Thyroid gland (tissue), 4 donors: ENCODE measurements around the gene DCAF5. TPM values are rescaled to one million over a fixed set of nuclear protein-coding genes. Genes with fewer than 3 reads are reported as not detected.

Experiments
- DNase-seq, 2 donors: peaks; one replicate each; pipeline ENCODE4 v3.0.0-alpha.2; 2019
- H3K27ac ChIP-seq, 3 donors: fragments of 200-600 bp; sonication (generic); 1 replicate in 2 of 3; 2 replicates in 1 of 3; pipeline ENCODE4 v1.5.1; 2016 to 2019; ENCODE audit warnings: mild to moderate bottlenecking in 1 of 3, moderate library complexity in 1 of 3
- H3K27me3 ChIP-seq: fragments of 200-600 bp; sonication (generic); one replicate; pipeline ENCODE4 v1.5.1; 2019
- H3K36me3 ChIP-seq, 2 donors: fragments of 200-600 bp; sonication (generic); one replicate each; pipeline ENCODE4 v1.5.1; 2016 to 2019
- H3K4me1 ChIP-seq, 2 donors: fragments of 200-600 bp; sonication (generic); one replicate each; pipeline ENCODE4 v1.5.1; 2017 to 2019
- H3K4me3 ChIP-seq, 3 donors: fragments of 200-600 bp; sonication (generic); replicated peaks in 1 of 3; 1 replicate in 2 of 3; 2 replicates in 1 of 3; pipeline ENCODE4 v1.5.1; 2016; ENCODE audit warnings: mild to moderate bottlenecking in 1 of 3
- H3K9me3 ChIP-seq: fragments of 200-600 bp; sonication (generic); one replicate; pipeline ENCODE4 v1.5.1; 2017
- POLR2A ChIP-seq, 2 donors: fragments of 450-650 bp; IDR thresholded peaks; one replicate each; pipeline ENCODE4 v1.6.1; 2017; ENCODE audit warnings: antibody characterized with exemption in 2 of 2, mild to moderate bottlenecking in 2 of 2, moderate library complexity in 1 of 2
- WGBS, 2 donors: methylation state at CpG; one replicate each; pipeline ENCODE4 v1.1.5; 2017; 5-methylcytosine and 5-hydroxymethylcytosine counted together
- intact Hi-C: fragments of 100-400 bp; cut with DNase I; formaldehyde crosslinking; loops from one replicate; pipeline ENCODE4 v1.15.1; 2023
- total RNA-seq, 4 donors: library from RNA; depleted of rRNA; stranded (reverse); fragments of >200 nt; gene quantifications; one replicate each; pipeline ENCODE4 v1.2.3, GENCODE V29; 2016
- TF ChIP-seq, protein P1 (sequence below), 6 experiments: fragments of 200-600 bp in 3 of 6; fragments of 450-650 bp in 3 of 6; sonication (generic) in 3 of 6; IDR thresholded peaks; one replicate each; pipeline ENCODE4 v1.5.1; 2016 to 2019; ENCODE audit warnings: antibody characterized with exemption in 6 of 6, mild to moderate bottlenecking in 2 of 6, inconsistent platforms in 1 of 6, moderate library complexity in 1 of 6

Gene DCAF5
- total RNA-seq, 4 donors from 2014 or later: 36.0 to 53.6 (median 38.9) TPM

DNA sequence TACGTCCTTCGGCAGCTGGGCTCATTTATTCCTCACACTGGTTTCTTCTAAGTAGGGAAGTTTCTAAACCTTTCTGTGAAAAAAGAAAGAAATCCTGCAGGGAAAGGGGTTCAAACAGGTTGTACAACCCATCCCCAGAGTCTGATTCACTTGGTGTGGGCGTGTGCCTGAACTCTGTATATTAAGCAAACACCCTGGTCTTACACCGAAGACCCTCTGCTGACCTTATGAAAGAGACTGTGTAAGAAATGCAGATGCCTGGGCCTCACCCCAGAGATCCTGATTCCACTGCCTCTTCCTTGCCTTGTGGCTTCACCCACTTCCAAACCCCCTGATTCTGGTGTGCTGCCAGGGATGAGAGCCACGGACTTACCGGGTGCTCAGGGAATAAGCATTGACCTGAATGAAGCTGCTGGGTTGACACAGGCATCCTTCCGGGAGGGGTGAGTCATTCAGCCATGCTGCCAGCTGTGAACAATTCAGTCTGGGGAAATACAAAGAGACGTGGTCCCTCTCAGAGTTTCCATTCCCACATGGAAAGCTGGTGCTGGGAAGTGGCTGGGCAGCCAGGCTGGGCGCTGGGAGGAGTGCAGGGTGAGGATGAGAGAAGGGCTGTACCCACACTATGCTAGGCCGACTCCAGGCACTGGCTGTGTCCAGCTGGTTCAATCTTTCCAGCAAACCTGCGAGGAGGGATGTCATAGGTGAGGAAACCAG, 147.3 kb downstream of the DCAF5 start:
- peak; percentile 46 to 62 for DNase-seq
- H3K36me3 ChIP-seq: no peaks in the 10 kb centered on the region
- peaks cover 6 to 23% of the 10 kb centered on the region in 2 donors for H3K4me1 ChIP-seq
- intact Hi-C loops: no loop called here
- H3K9me3 ChIP-seq: no peaks in the 10 kb centered on the region
- TF ChIP-seq POLR2A (IDR thresholded peaks at IDR 0.05): no peak
- TF ChIP-seq, protein P1, sequence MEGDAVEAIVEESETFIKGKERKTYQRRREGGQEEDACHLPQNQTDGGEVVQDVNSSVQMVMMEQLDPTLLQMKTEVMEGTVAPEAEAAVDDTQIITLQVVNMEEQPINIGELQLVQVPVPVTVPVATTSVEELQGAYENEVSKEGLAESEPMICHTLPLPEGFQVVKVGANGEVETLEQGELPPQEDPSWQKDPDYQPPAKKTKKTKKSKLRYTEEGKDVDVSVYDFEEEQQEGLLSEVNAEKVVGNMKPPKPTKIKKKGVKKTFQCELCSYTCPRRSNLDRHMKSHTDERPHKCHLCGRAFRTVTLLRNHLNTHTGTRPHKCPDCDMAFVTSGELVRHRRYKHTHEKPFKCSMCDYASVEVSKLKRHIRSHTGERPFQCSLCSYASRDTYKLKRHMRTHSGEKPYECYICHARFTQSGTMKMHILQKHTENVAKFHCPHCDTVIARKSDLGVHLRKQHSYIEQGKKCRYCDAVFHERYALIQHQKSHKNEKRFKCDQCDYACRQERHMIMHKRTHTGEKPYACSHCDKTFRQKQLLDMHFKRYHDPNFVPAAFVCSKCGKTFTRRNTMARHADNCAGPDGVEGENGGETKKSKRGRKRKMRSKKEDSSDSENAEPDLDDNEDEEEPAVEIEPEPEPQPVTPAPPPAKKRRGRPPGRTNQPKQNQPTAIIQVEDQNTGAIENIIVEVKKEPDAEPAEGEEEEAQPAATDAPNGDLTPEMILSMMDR (IDR thresholded peaks at IDR 0.05): no peak
- no peaks in the 10 kb centered on the region for H3K27me3 ChIP-seq
- peak overlapping the region in 2 of 3 donors; percentile 14 to 41 for H3K27ac ChIP-seq
- no peak overlapping the region for H3K4me3 ChIP-seq
- WGBS, 2 donors: 48 to 51% methylated on average over 11 of the region's 11 CpGs

GRCh38 chr14:69004731-69005431, 148.0 kb downstream of the DCAF5 start:
- Histone ChIP-seq H3K4me3 (no peak overlapping the region), H3K4me1 (peaks cover 6 to 23% of the 10 kb centered on the region in 2 donors), H3K27ac (no peak overlapping the region), H3K9me3 (no peaks in the 10 kb centered on the region), H3K36me3 (no peaks in the 10 kb centered on the region), H3K27me3 (no peaks in the 10 kb centered on the region)
- 50 to 52% methylated on average over 7 of the region's 7 CpGs for WGBS, 2 donors
- DNase-seq: no peak
- TF ChIP-seq, protein P1 (IDR thresholded peaks at IDR 0.05): no peak
- no peak for TF ChIP-seq POLR2A (IDR thresholded peaks at IDR 0.05)
- intact Hi-C loops: no loop called here

GRCh38 chr14:69003626-69004025, 149.3 kb downstream of the DCAF5 start:
- H3K9me3 ChIP-seq: no peaks in the 10 kb centered on the region
- H3K27me3 ChIP-seq: no peaks in the 10 kb centered on the region
- H3K4me3 ChIP-seq: no peak overlapping the region
- no peak for TF ChIP-seq POLR2A (IDR thresholded peaks at IDR 0.05)
- TF ChIP-seq, protein P1 (IDR thresholded peaks at IDR 0.05): no peak
- peaks cover 5 to 23% of the 10 kb centered on the region in 2 donors for H3K4me1 ChIP-seq
- WGBS, 2 donors: 87 to 94% methylated on average over 10 of the region's 10 CpGs
- DNase-seq: no peak
- intact Hi-C loops: no loop called here
- H3K27ac ChIP-seq: no peak overlapping the region
- H3K36me3 ChIP-seq: no peaks in the 10 kb centered on the region

DNA sequence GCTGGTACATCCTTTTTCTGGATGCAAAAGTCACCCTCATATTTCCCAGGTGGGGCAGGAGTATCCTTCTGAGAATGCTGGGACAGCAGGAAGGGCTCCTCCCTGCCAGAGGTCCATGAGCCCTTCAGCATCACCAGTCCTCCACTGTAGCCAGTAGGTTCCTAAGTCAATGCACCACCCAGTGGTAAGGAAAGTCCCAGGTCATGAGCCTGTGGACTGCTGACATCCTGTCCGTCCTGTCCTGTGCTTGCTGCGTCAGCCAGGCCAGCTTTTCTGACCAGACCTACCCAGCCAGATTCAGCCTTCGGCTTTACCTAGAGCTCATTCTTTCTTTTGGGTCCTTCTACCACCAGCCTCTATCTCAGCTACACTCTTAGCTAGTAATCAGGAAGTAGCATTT, 150.8 kb downstream of the DCAF5 start:
- H3K36me3 ChIP-seq: no peaks in the 10 kb centered on the region
- no peak for DNase-seq
- 74 to 77% methylated on average over 3 of the region's 3 CpGs for whole genome bisulfite sequencing, 2 donors
- TF ChIP-seq, protein P1 (IDR thresholded peaks at IDR 0.05): peak in 2 of 6 experiments; percentile 7
- TF ChIP-seq POLR2A (IDR thresholded peaks at IDR 0.05): no peak
- peaks cover 0 to 17% of the 10 kb centered on the region in 2 donors for H3K4me1 ChIP-seq
- no peaks in the 10 kb centered on the region for H3K9me3 ChIP-seq
- intact Hi-C loops: no loop called here
- H3K27ac ChIP-seq: no peak overlapping the region
- H3K4me3 ChIP-seq: no peak overlapping the region
- H3K27me3 ChIP-seq: no peaks in the 10 kb centered on the region

GRCh38 chr14:69001375-69001774, 151.5 kb downstream of the DCAF5 start:
- DNase-seq: no peak
- intact Hi-C loops: no loop called here
- Histone ChIP-seq H3K36me3 (no peaks in the 10 kb centered on the region), H3K4me3 (no peak overlapping the region), H3K9me3 (no peaks in the 10 kb centered on the region), H3K4me1 (peaks cover 0 to 17% of the 10 kb centered on the region in 2 donors), H3K27ac (no peak overlapping the region), H3K27me3 (no peaks in the 10 kb centered on the region)
- WGBS, 2 donors: 82 to 93% methylated on average over 2 of the region's 2 CpGs
- TF ChIP-seq, protein P1 (IDR thresholded peaks at IDR 0.05): no peak
- TF ChIP-seq POLR2A (IDR thresholded peaks at IDR 0.05): no peak
